Amniotic epithelial cell (primary cell): ENCODE measurements around the gene SF3B6.
"Not testable (repeated sequence)": the region's sequence is repeated elsewhere in the genome, so short reads cannot be mapped to it uniquely, and the experiment has no call there.

Source experiments
- DNase-seq: peaks from one replicate; pipeline ENCODE4 v3.0.0-alpha.2; 2010; ENCODE audit warnings: low read depth

The SF3B6 gene

GRCh38 chr2:24093270-24093669, 17.1 kb upstream of the SF3B6 start:
- not testable (repeated sequence) for DNase-seq

GRCh38 chr2:24088821-24089359, 12.8 kb upstream of the SF3B6 start:
- DNase-seq: peak; percentile 83

GRCh38 chr2:24087032-24087431, 10.9 kb upstream of the SF3B6 start:
- no peak for DNase-seq

GRCh38 chr2:24086241-24086640, 10.1 kb upstream of the SF3B6 start:
- DNase-seq: no peak

- no peak for DNase-seq
These were observed 9.0 kb upstream of the SF3B6 start for GRCh38 chr2:24085200-24085489.

GRCh38 chr2:24084386-24085199, 8.5 kb upstream of the SF3B6 start, which contains the start of gene TP53I3:
Gene TP53I3, minus strand, starts transcription at chr2:24084834. Its CDS starts 508 bp downstream, at chr2:24084326.
- peak; percentile 77 for DNase-seq

GRCh38 chr2:24083567-24084385, 7.7 kb upstream of the SF3B6 start:
- peak; percentile 81 for DNase-seq

- DNase-seq: no peak
These were observed 6.9 kb upstream of the SF3B6 start for GRCh38 chr2:24082787-24083566.

- no peak for DNase-seq
These were observed 4.6 kb upstream of the SF3B6 start for GRCh38 chr2:24080701-24081100.

GRCh38 chr2:24077879-24078278, 1.8 kb upstream of the SF3B6 start:
- DNase-seq: no peak

- no peak for DNase-seq
These were observed 1.4 kb upstream of the SF3B6 start for GRCh38 chr2:24077535-24077877.

GRCh38 chr2:24076849-24077534, 866 bp upstream of the SF3B6 start:
- no peak for DNase-seq

GRCh38 chr2:24075259-24075658, 867 bp downstream of the SF3B6 start:
- no peak for DNase-seq

GRCh38 chr2:24073816-24074215, 2.3 kb downstream of the SF3B6 start:
- DNase-seq: no peak

- DNase-seq: no peak
These were observed 3.9 kb downstream of the SF3B6 start for GRCh38 chr2:24072259-24072658.

GRCh38 chr2:24065341-24065740, 10.8 kb downstream of the SF3B6 start:
- DNase-seq: no peak

GRCh38 chr2:24058564-24059271, 17.4 kb downstream of the SF3B6 start:
- no peak for DNase-seq

- no peak for DNase-seq
These were observed 20.4 kb downstream of the SF3B6 start for GRCh38 chr2:24055750-24056149.

- DNase-seq: peak; percentile 35
These were observed 21.6 kb downstream of the SF3B6 start for GRCh38 chr2:24054366-24055010.

- no peak for DNase-seq
These were observed 23.2 kb downstream of the SF3B6 start for GRCh38 chr2:24052951-24053350.

GRCh38 chr2:24051833-24052232, 24.3 kb downstream of the SF3B6 start:
- DNase-seq: no peak
